GM12878 (cell line): ENCODE results near the gene IRX4. TPM values are rescaled to one million over a fixed set of nuclear protein-coding genes. Genes with fewer than 3 reads are reported as not detected.

ENCODE experiments used
- ATAC-seq: fragments of 200-7000 bp; cut with Tn5 transposase; 3 replicates; pipeline ENCODE4 v1.9.1; 2020; ENCODE audit warnings: mild to moderate bottlenecking, moderate library complexity
- BruUV-seq: library from RNA; stranded (reverse); fragments of 400-500 nt; replicated peaks from 2 replicates; lab custom pipeline; 2021; lab: Mats Ljungman, UMichigan
- CTCF ChIA-PET: fragments of 300-600 bp; sonication (Branson Sonifier 250); formaldehyde crosslinking; extraction: SDS; loops from one replicate; lab custom pipeline; 2021; ENCODE audit warnings: inconsistent platforms; lab: Yijun Ruan, JAX
- POLR2A ChIA-PET: fragments of 350-600 bp; formaldehyde crosslinking; extraction: SDS; loops from one replicate; lab custom pipeline; 2021; ENCODE audit warnings: inconsistent platforms; lab: Charles Lee
- RAD21 ChIA-PET: fragments of 300-600 bp; sonication (Branson Sonifier 250); formaldehyde crosslinking; loops from one replicate; lab custom pipeline; 2023; ENCODE audit warnings: antibody characterized with exemption; ENCODE audit not compliant: unreplicated experiment; lab: Charles Lee
- SMC1A ChIA-PET: fragments of 300-600 bp; sonication (Branson Sonifier 250); formaldehyde crosslinking; loops from one replicate; lab custom pipeline; 2023; ENCODE audit not compliant: unreplicated experiment, uncharacterized antibody; lab: Charles Lee
- DNase-seq: peaks from one replicate; pipeline ENCODE4 v3.0.0-alpha.2; 2011; ENCODE audit warnings: low read depth, low spot score
- FAIRE-seq: peaks from 3 replicates; lab custom pipeline; 2011; peaks lifted over from hg19 to GRCh38; lab: Jason Lieb, UNC
- H2AFZ ChIP-seq: 2 replicates; pipeline ENCODE4 v1.6.0; 2011; ENCODE audit warnings: low read depth, low read length, control low read depth; ENCODE audit not compliant: control insufficient read depth
- H3K27ac ChIP-seq: 2 replicates; pipeline ENCODE4 v1.5.1; 2011; ENCODE audit warnings: control low read depth; ENCODE audit not compliant: control insufficient read depth, insufficient read depth
- H3K27me3 ChIP-seq, 2 experiments: replicated peaks in 1 of 2; 2 replicates each; pipeline versions ENCODE4 v1.6.0 to v1.6.1; 2011; ENCODE audit warnings: low read length in 1 of 2; ENCODE audit not compliant: control insufficient read depth in 2 of 2, insufficient read depth in 2 of 2
- H3K36me3 ChIP-seq, 2 experiments: 2 replicates each; pipeline ENCODE4 v1.5.1; 2011; ENCODE audit warnings: low read length in 1 of 2; ENCODE audit not compliant: control insufficient read depth in 2 of 2, insufficient read depth in 2 of 2
- H3K4me1 ChIP-seq: 2 replicates; pipeline ENCODE4 v1.6.1; 2011; ENCODE audit warnings: mild to moderate bottlenecking, low read length, moderate library complexity, mixed read lengths; ENCODE audit not compliant: control insufficient read depth, insufficient read depth
- H3K4me2 ChIP-seq: 2 replicates; pipeline ENCODE4 v1.6.0; 2011; ENCODE audit warnings: control low read depth; ENCODE audit not compliant: control insufficient read depth, insufficient read depth
- H3K4me3 ChIP-seq: fragments of 200-600 bp; sonication (generic); 2 replicates; pipeline ENCODE4 v1.5.1; 2016
- H3K79me2 ChIP-seq: 2 replicates; pipeline ENCODE4 v1.6.0; 2011; ENCODE audit warnings: low read length; ENCODE audit not compliant: control insufficient read depth, insufficient read depth
- H3K9ac ChIP-seq: 2 replicates; pipeline ENCODE4 v1.8.0; 2011; ENCODE audit warnings: low read length, control low read depth, mixed read lengths; ENCODE audit not compliant: control insufficient read depth, insufficient read depth
- H3K9me3 ChIP-seq: replicated peaks from 3 replicates; pipeline ENCODE4 v1.5.1; 2011; ENCODE audit warnings: mild to moderate bottlenecking, low read length; ENCODE audit not compliant: control insufficient read depth, insufficient read depth
- H4K20me1 ChIP-seq: 2 replicates; pipeline ENCODE4 v1.6.0; 2011; ENCODE audit not compliant: control insufficient read depth, insufficient read depth
- DPF2 ChIP-seq: fragments of 450-650 bp; IDR thresholded peaks from 2 replicates; pipeline ENCODE4 v1.6.1; 2017; ENCODE audit warnings: mild to moderate bottlenecking
- KLF5 ChIP-seq: fragments of 450-650 bp; IDR thresholded peaks from 2 replicates; pipeline ENCODE4 v1.6.1; 2014; ENCODE audit warnings: mild to moderate bottlenecking; ENCODE audit not compliant: partially characterized antibody
- RELA ChIP-seq: fragments of 450-650 bp; IDR thresholded peaks from 2 replicates; pipeline ENCODE4 v1.8.0; 2014; ENCODE audit warnings: borderline replicate concordance; ENCODE audit not compliant: partially characterized antibody
- WGBS: methylation state at CpG from one replicate; pipeline ENCODE4 v1.1.6; 2016; ENCODE audit warnings: low lambda C conversion rate; ENCODE audit not compliant: insufficient replicate concordance, insufficient coverage; ENCODE audit errors: missing lambda C conversion rate; 5-methylcytosine and 5-hydroxymethylcytosine counted together
- in situ Hi-C: fragments of 300-500 bp; cut with MboI; formaldehyde crosslinking; loops from 9 replicates; pipeline ENCODE4 v1.14.3; 2018; ENCODE audit warnings: mixed read lengths
- intact Hi-C: fragments of 100-400 bp; cut with micrococcal nuclease; formaldehyde crosslinking; loops from one replicate; pipeline ENCODE4 v1.14.2; 2022; ENCODE audit not compliant: unreplicated experiment
- polyA plus RNA-seq, 11 experiments: library from polyadenylated mRNA; depleted of rRNA in 4 of 11; unstranded in 6 of 11; stranded (reverse) in 5 of 11; fragments of >200 nt; fragmentation: Nextera tagmentation in 4 of 11; fragmentation: Illumina TruSeq in 1 of 11; extraction: Ambion mirVana in 4 of 11; extraction: Trizol in 1 of 11; gene quantifications; 1 replicate in 1 of 11; 2 replicates in 10 of 11; pipeline versions ENCODE4 v1.2.1 to v1.2.3, GENCODE V29; 2011 to 2016; ENCODE audit warnings: inconsistent platforms in 2 of 11, missing spikeins in 2 of 11, low read depth in 1 of 11
- total RNA-seq, 4 experiments: library from RNA; depleted of rRNA in 3 of 4; stranded (reverse); fragments of >200 nt in 3 of 4; fragmentation: Illumina TruSeq in 1 of 4; extraction: Trizol in 1 of 4; gene quantifications; 2 replicates each; pipeline versions ENCODE4 v1.2.1 to v1.2.3, GENCODE V29; 2013 to 2021
- TF ChIP-seq, protein P1 (sequence below): IDR thresholded peaks from 2 replicates; pipeline ENCODE4 v1.6.1; 2012; ENCODE audit warnings: low read depth, low read length, improper control_type of control experiment
- TF ChIP-seq, protein P2 (sequence below): IDR thresholded peaks from 2 replicates; pipeline ENCODE4 v1.6.1; 2011; ENCODE audit warnings: low read depth, mild to moderate bottlenecking, low read length, moderate library complexity, borderline replicate concordance; ENCODE audit errors: extremely low read depth
- TF ChIP-seq, protein P3 (sequence below): IDR thresholded peaks from 2 replicates; pipeline ENCODE4 v1.6.1; 2012; ENCODE audit warnings: mild to moderate bottlenecking, low read depth, low read length

The IRX4 gene
- total and polyA plus RNA-seq, 10 of the 15 experiments (the other 5 are each of a cell fraction or from before 2014, with no cell fraction given) = not detected

DNA sequence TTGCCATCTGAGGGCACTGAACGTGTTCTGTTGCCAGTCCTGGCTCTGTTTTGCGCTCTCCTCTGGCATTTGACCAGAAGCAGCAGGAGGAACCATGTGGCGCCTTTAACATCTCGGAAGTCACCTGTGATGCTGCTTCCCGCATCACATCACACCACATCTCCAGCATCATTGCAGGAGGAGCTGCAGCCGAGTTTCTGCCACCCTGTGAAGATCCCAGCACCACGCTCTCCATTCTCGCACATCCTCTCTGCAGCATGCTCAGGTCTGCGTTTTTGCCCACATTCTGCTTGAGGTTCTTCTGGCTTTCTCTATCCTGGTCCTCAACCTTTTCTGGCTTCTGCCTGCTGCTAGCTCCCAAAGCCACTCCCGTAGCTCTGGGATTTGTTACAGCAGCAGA lies 11.0 kb upstream of the IRX4 start (continued):
- TF ChIP-seq RELA (no peak), KLF5 (no peak), DPF2 (no peak)
- TF ChIP-seq, protein P1, sequence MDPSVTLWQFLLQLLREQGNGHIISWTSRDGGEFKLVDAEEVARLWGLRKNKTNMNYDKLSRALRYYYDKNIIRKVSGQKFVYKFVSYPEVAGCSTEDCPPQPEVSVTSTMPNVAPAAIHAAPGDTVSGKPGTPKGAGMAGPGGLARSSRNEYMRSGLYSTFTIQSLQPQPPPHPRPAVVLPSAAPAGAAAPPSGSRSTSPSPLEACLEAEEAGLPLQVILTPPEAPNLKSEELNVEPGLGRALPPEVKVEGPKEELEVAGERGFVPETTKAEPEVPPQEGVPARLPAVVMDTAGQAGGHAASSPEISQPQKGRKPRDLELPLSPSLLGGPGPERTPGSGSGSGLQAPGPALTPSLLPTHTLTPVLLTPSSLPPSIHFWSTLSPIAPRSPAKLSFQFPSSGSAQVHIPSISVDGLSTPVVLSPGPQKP = no peak
- TF ChIP-seq, protein P2, sequence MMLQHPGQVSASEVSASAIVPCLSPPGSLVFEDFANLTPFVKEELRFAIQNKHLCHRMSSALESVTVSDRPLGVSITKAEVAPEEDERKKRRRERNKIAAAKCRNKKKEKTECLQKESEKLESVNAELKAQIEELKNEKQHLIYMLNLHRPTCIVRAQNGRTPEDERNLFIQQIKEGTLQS = no peak

DNA sequence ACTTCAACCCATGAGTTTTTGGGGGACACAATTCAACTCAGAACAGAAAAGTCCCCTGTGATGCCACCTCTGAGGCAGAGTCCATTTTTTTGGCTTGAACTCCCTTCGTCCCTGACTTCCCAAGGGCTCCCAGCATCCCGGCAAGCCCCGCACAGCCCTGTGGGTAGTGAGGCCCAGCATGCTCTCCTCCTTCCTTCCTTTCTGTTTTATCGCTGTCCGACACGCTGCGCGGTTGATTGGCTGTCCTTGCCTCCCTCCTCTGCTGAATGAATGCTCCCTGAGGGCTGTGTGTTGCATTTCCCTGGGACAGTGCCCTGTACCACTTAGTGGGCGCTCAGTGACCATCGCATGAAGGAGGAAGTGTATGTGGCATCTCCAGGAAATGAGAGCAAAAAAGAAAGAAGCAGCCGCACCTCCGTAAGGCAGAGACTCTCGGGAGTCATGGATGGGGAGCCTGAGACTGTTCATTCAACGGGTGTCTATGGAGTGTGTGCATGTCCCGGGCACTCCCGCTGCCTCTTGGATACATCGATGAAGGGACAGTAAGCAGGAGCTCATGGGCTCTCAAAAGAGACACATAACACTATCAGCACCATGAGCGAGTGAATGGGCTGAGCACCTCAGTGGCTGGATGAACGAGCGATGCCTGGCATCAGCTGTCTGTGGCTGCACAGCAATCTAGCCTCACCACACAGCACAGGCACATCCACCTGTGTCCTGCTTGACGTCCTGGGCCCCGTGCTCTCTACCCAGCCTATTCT lies 10.1 kb upstream of the IRX4 start:
- H3K27me3 ChIP-seq = peaks cover 0 to 9% of the 10 kb centered on the region in 2 experiments; a peak in 2 of 4 replicates
- POLR2A ChIA-PET = no interaction called here
- intact Hi-C loops = no loop called here
- H3K4me1 ChIP-seq = no peaks in the 10 kb centered on the region
- no peak for DNase-seq
- no peak overlapping the region for H2AFZ ChIP-seq
- no peaks in the 10 kb centered on the region for H3K79me2 ChIP-seq
- H3K36me3 ChIP-seq = no peaks in the 10 kb centered on the region
- H4K20me1 ChIP-seq = no peaks in the 10 kb centered on the region
- no peak for ATAC-seq
- H3K9me3 ChIP-seq = no peaks in the 10 kb centered on the region
- RAD21 ChIA-PET = no interaction called here
- in situ Hi-C loops = no loop called here
- TF ChIP-seq, protein P3, sequence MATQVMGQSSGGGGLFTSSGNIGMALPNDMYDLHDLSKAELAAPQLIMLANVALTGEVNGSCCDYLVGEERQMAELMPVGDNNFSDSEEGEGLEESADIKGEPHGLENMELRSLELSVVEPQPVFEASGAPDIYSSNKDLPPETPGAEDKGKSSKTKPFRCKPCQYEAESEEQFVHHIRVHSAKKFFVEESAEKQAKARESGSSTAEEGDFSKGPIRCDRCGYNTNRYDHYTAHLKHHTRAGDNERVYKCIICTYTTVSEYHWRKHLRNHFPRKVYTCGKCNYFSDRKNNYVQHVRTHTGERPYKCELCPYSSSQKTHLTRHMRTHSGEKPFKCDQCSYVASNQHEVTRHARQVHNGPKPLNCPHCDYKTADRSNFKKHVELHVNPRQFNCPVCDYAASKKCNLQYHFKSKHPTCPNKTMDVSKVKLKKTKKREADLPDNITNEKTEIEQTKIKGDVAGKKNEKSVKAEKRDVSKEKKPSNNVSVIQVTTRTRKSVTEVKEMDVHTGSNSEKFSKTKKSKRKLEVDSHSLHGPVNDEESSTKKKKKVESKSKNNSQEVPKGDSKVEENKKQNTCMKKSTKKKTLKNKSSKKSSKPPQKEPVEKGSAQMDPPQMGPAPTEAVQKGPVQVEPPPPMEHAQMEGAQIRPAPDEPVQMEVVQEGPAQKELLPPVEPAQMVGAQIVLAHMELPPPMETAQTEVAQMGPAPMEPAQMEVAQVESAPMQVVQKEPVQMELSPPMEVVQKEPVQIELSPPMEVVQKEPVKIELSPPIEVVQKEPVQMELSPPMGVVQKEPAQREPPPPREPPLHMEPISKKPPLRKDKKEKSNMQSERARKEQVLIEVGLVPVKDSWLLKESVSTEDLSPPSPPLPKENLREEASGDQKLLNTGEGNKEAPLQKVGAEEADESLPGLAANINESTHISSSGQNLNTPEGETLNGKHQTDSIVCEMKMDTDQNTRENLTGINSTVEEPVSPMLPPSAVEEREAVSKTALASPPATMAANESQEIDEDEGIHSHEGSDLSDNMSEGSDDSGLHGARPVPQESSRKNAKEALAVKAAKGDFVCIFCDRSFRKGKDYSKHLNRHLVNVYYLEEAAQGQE = no peak
- 51% methylated on average over 22 of the region's 22 CpGs for WGBS
- CTCF ChIA-PET = no interaction called here
- SMC1A ChIA-PET = no interaction called here
- no TSS peak for BruUV-seq
- no peak overlapping the region for H3K27ac ChIP-seq
- no peak for FAIRE-seq
- H3K4me3 ChIP-seq = no peak overlapping the region
- H3K9ac ChIP-seq = no peak overlapping the region
- H3K4me2 ChIP-seq = no peak overlapping the region
